Measurements from ENCODE around the gene ZNF276. TPM values are rescaled to one million over a fixed set of nuclear protein-coding genes. Genes with fewer than 3 reads are reported as not detected.
"Not testable (repeated sequence)": the region's sequence is repeated elsewhere in the genome, so short reads cannot be mapped to it uniquely, and the experiment has no call there.

ZNF276 gene
- total RNA-seq, 4 donors from 2014 or later = 6.4 to 41.5 (median 20.8) TPM

DNA sequence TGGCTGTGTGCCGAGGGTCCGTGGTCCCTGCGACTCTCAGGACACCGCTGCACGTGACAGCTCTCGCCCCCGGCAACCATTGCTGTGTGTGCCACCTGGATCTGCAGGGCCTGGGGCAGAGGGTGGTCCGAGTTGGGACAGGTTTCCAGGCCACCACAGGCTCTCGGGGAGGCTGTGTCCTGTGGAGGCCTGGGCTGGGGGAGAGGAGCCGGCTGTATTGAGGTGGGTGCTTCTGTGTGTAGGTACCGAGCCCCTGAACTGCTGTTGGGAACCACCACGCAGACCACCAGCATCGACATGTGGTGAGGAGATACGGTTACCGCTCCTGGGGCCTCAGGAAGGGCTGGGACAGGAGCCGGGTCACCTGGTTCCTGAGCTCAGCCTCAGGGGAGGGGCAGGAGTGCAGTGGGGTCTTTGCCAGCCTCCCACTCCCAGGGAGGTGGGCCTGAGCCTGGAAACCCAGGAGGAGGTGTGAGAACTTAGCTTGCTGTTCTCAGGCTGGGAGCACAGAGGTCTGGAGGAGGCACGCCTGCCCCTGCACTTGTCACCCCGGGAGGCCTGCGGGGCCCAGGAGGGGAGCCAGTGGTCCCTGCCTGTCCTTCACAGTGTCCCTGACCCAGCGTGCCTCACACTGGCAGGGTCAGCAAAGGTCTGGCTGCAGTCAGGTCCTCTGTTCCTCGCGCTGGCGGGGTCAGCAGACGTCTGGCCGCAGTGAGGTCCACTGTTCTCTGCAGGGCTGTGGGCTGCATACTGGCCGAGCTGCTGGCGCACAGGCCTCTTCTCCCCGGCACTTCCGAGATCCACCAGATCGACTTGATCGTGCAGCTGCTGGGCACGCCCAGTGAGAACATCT lies 27.2 kb upstream of the ZNF276 start:
- no peaks in the 10 kb centered on the region for H3K36me3 ChIP-seq
- no peaks in the 10 kb centered on the region for H3K4me1 ChIP-seq
- intact Hi-C loops (cut with DNase I; ENCODE audit: low total_unique reads) = no loop called here
- no peaks in the 10 kb centered on the region for H3K27me3 ChIP-seq
- no peaks in the 10 kb centered on the region for H3K9me3 ChIP-seq
- no peak for DNase-seq
- no peak overlapping the region for H3K27ac ChIP-seq
- TF ChIP-seq, protein P1, sequence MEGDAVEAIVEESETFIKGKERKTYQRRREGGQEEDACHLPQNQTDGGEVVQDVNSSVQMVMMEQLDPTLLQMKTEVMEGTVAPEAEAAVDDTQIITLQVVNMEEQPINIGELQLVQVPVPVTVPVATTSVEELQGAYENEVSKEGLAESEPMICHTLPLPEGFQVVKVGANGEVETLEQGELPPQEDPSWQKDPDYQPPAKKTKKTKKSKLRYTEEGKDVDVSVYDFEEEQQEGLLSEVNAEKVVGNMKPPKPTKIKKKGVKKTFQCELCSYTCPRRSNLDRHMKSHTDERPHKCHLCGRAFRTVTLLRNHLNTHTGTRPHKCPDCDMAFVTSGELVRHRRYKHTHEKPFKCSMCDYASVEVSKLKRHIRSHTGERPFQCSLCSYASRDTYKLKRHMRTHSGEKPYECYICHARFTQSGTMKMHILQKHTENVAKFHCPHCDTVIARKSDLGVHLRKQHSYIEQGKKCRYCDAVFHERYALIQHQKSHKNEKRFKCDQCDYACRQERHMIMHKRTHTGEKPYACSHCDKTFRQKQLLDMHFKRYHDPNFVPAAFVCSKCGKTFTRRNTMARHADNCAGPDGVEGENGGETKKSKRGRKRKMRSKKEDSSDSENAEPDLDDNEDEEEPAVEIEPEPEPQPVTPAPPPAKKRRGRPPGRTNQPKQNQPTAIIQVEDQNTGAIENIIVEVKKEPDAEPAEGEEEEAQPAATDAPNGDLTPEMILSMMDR (IDR thresholded peaks at IDR 0.05) = no peak
- TF ChIP-seq POLR2A (IDR thresholded peaks at IDR 0.05) = no peak
- no peak overlapping the region for H3K4me3 ChIP-seq

DNA sequence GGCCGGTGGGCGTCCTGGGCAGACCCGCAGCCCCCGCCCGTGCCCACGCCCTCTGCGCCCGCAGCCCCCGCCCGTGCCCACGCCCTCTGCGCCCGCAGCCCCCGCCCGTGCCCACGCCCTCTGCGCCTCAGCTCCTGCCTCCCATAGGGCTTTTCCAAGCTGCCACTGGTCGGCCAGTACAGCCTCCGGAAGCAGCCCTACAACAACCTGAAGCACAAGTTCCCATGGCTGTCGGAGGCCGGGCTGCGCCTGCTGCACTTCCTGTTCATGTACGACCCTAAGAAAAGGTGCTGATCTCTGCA lies 26.6 kb upstream of the ZNF276 start:
- H3K27ac ChIP-seq; H3K4me1 ChIP-seq; intact Hi-C loops (cut with DNase I; ENCODE audit: low total_unique reads); H3K36me3 ChIP-seq; H3K27me3 ChIP-seq; H3K4me3 ChIP-seq; DNase-seq; H3K9me3 ChIP-seq: not testable (repeated sequence)

DNA sequence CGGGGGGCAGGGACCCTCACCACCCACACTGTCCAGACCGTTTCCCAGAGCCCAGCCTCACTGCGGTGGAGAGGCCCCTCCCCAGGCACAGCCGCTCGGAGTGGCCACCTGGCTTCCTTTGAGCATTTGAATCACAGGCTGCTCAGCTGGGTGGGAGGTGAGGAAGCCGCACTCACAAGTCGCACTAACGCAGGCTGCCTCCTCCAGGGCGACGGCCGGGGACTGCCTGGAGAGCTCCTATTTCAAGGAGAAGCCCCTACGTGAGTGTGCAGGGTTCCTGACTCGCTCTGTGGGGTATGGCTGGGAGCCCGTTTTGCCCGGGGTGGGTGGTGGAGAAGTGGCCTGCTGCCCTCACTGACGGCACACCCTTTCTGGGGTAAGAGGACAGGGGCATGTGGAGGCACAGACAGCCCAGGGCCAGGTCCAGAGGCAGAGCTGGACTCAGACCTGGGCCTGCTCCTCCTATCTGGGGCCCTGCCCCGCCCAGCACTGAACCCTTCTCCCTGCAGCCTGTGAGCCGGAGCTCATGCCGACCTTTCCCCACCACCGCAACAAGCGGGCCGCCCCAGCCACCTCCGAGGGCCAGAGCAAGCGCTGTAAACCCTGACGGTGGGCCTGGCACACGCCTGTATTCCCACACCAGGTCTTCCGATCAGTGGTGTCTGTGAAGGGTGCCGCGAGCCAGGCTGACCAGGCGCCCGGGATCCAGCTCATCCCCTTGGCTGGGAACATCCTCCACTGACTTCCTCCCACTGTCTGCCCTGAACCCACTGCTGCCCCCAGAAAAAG lies 26.1 kb upstream of the ZNF276 start:
- TF ChIP-seq, protein P1 (IDR thresholded peaks at IDR 0.05) = no peak
- no peak for TF ChIP-seq POLR2A (IDR thresholded peaks at IDR 0.05)
- Histone ChIP-seq H3K9me3 (no peaks in the 10 kb centered on the region), H3K4me1 (peaks cover 0 to under 1% of the 10 kb centered on the region in 2 donors), H3K27ac (no peak overlapping the region), H3K36me3 (no peaks in the 10 kb centered on the region), H3K4me3 (no peak overlapping the region), H3K27me3 (no peaks in the 10 kb centered on the region)
- intact Hi-C loops (cut with DNase I; ENCODE audit: low total_unique reads) = no loop called here
- no peak for DNase-seq

DNA sequence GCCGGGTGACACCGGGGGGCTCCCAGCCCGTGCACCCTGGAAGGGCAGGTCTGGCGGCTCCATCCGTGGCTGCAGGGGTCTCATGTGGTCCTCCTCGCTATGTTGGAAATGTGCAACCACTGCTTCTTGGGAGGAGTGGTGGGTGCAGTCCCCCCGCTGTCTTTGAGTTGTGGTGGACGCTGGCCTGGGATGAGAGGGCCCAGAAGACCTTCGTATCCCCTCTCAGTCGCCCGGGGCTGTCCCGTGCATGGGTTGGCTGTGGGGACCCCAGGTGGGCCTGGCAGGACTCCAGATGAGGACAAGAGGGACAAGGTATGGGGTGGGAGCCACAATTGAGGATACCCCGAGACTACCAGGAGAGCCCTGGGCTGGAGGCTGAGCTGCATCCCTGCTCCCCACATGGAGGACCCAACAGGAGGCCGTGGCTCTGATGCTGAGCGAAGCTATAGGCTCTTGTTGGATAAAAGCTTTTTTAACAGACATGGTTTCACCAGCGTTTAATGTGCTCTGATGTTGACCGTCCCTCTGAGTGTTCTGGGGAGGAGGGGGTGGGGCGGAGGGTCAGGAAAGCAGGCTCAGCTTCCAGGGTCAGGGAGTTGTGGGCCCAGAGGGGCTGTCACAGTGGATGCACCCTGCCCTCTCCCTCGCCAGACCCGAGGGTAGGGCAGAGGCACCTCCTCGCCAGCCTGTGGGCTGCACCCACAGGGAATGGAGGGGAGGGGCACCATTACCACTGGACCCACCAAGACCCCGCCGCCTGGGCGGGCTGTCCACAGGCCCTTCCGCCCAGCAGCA lies 25.3 kb upstream of the ZNF276 start:
- no peak overlapping the region for H3K4me3 ChIP-seq
- intact Hi-C loops (cut with DNase I; ENCODE audit: low total_unique reads) = no loop called here
- H3K9me3 ChIP-seq = no peaks in the 10 kb centered on the region
- H3K27me3 ChIP-seq = no peaks in the 10 kb centered on the region
- H3K36me3 ChIP-seq = no peaks in the 10 kb centered on the region
- TF ChIP-seq POLR2A (IDR thresholded peaks at IDR 0.05) = no peak
- TF ChIP-seq, protein P1 (IDR thresholded peaks at IDR 0.05) = no peak
- DNase-seq = no peak
- H3K27ac ChIP-seq = no peak overlapping the region
- H3K4me1 ChIP-seq = peaks cover 0 to 8% of the 10 kb centered on the region in 2 donors

DNA sequence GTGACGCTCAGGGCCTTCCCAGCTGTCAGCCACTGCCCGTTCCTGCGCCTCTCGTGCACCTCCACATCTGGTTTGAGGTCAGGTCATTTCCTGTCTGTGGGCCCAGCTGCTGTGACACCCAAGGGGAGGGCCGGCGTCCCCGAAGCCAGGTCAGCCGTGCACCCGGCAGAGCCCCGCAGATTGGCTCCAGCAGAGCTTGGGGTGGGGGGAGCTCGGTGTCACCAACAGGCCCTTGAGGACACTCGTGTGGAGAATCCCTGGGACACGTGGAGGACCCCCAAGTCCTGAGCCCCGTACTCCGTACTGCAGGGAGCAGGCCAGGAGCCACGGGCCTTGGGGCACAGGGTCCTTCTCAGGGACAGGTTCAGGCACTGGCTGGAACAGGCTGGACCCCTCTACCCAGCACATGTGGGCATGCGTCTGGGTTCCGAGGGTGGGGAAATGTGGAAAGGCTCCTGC lies 24.6 kb upstream of the ZNF276 start:
- peaks cover 0 to 11% of the 10 kb centered on the region in 2 donors for H3K4me1 ChIP-seq
- H3K9me3 ChIP-seq = no peaks in the 10 kb centered on the region
- intact Hi-C loops (cut with DNase I; ENCODE audit: low total_unique reads) = no loop called here
- no peaks in the 10 kb centered on the region for H3K36me3 ChIP-seq
- H3K27ac ChIP-seq = no peak overlapping the region
- TF ChIP-seq POLR2A (IDR thresholded peaks at IDR 0.05) = no peak
- TF ChIP-seq, protein P1 (IDR thresholded peaks at IDR 0.05) = no peak
- H3K4me3 ChIP-seq = no peak overlapping the region
- DNase-seq = no peak
- no peaks in the 10 kb centered on the region for H3K27me3 ChIP-seq
